Activated CD8-positive, alpha-beta memory T cell treated with anti-CD3 and anti-CD28 coated beads for 24 hours (primary cell): ENCODE data around the gene CTSA.

Source experiments
- DNase-seq: peaks from one replicate; pipeline ENCODE4 v3.0.0-alpha.2; 2020

Gene CTSA

GRCh38 chr20:45944151-45944964 is 53.2 kb downstream of the CTSA start:
- no peak for DNase-seq

- DNase-seq, result no peak
Observed at GRCh38 chr20:45944965-45945677, 54.0 kb downstream of the CTSA start.

GRCh38 chr20:45945678-45946148 is 54.6 kb downstream of the CTSA start:
- no peak for DNase-seq

GRCh38 chr20:45946149-45946970 is 55.2 kb downstream of the CTSA start:
- no peak for DNase-seq

GRCh38 chr20:45947110-45947866 is 56.2 kb downstream of the CTSA start:
- no peak for DNase-seq

GRCh38 chr20:45948261-45948733 is 57.2 kb downstream of the CTSA start:
- no peak for DNase-seq
